Natural killer cell treated with Interleukin-12 subunit alpha and Interleukin-12 subunit beta and Interleukin-15 and Interleukin-18, amount 100 ng/mL, for 72 hours (primary cell): Measurements from ENCODE around the gene STEAP4. TPM values are rescaled to one million over a fixed set of nuclear protein-coding genes. Genes with fewer than 3 reads are reported as not detected.

Source experiments
- ATAC-seq, 2 donors: fragments of 150-1000 bp; cut with Tn5 transposase in 1 of 2; sonication (Bioruptor Pico), chemical (Tn5 transposase) in 1 of 2; 2 replicates each; pipeline ENCODE4 v1.10.0; 2021
- DNase-seq: peaks from one replicate; pipeline ENCODE4 v3.0.0; 2022; ENCODE audit warnings: low spot score
- H3K27ac Mint-ChIP-seq, 2 donors: 1 replicate in 1 of 2; 2 replicates in 1 of 2; pipeline ENCODE4 v1.8.0; 2022; ENCODE audit warnings: mixed read lengths in 2 of 2, mild to moderate bottlenecking in 1 of 2, moderate library complexity in 1 of 2
- H3K27me3 Mint-ChIP-seq, 2 donors: 1 replicate in 1 of 2; 2 replicates in 1 of 2; pipeline ENCODE4 v1.8.0; 2022; ENCODE audit warnings: mixed read lengths in 2 of 2
- H3K36me3 Mint-ChIP-seq: one replicate; pipeline ENCODE4 v1.8.0; 2022; ENCODE audit warnings: mixed read lengths
- H3K4me1 Mint-ChIP-seq, 2 donors: 1 replicate in 1 of 2; 2 replicates in 1 of 2; pipeline ENCODE4 v1.8.0; 2022; ENCODE audit warnings: low read depth in 2 of 2, mixed read lengths in 2 of 2, mild to moderate bottlenecking in 1 of 2
- H3K4me3 Mint-ChIP-seq: one replicate; pipeline ENCODE4 v1.8.0; 2022; ENCODE audit warnings: mixed read lengths
- H3K9me3 Mint-ChIP-seq: 2 replicates; pipeline ENCODE4 v1.8.0; 2022; ENCODE audit warnings: mixed read lengths
- total RNA-seq, 2 donors: library from RNA; stranded (reverse); gene quantifications; one replicate each; pipeline ENCODE4 v1.2.3, GENCODE V29; 2022

The STEAP4 gene
- total RNA-seq, 2 donors from 2014 or later: not detected

DNA sequence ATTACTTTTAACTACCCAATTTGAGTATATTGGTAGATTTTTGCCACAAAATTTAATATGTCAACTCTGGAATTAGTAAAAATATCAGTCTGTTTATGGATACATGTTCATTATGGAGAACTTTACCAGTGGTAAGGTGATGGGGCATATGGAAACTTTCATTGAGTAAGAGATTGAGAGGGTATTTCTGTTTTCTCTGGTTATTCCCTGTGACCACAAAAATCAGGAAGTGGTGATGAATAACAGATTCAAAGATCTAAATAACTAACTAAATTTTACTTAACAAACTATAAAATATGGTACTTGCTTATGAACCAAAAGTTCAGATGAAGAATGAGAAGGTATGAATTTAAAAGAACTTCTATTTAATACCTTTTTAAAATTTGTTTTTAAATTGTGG lies 22.1 kb upstream of the STEAP4 start:
- Mint-ChIP-seq H3K36me3 (no peaks in the 10 kb centered on the region), H3K9me3 (no peaks in the 10 kb centered on the region), H3K27ac (no peak overlapping the region), H3K4me1 (no peaks in the 10 kb centered on the region), H3K4me3 (no peak overlapping the region), H3K27me3 (peaks cover 2% of the 10 kb centered on the region in 2 donors)
- DNase-seq (no peak), ATAC-seq (no peak)

DNA sequence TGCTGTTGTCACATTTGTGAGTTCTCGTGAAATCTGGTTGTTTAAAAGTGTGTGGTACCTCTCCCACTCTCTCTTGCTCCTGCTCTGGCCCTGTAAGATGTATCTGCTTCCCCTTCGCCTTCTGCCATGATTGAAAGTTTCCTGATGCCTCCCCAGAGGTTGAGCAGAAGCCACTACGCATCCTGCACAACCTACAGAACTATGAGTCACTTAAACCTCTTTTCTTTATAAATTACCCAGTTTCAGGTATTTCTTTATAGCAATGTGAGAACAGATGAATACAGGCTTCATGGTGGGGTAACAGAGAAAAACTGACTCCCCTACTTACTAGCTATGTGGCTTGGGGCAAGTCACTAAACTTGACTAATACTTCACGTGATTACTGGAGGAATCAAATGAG lies 18.0 kb upstream of the STEAP4 start:
- no peaks in the 10 kb centered on the region for H3K4me1 Mint-ChIP-seq
- no peak overlapping the region for H3K4me3 Mint-ChIP-seq
- H3K9me3 Mint-ChIP-seq: peaks cover 6% of the 10 kb centered on the region
- DNase-seq (no peak), ATAC-seq (no peak)
- H3K36me3 Mint-ChIP-seq: no peaks in the 10 kb centered on the region
- H3K27me3 Mint-ChIP-seq: peaks cover 11% of the 10 kb centered on the region in 2 donors
- no peak overlapping the region for H3K27ac Mint-ChIP-seq

DNA sequence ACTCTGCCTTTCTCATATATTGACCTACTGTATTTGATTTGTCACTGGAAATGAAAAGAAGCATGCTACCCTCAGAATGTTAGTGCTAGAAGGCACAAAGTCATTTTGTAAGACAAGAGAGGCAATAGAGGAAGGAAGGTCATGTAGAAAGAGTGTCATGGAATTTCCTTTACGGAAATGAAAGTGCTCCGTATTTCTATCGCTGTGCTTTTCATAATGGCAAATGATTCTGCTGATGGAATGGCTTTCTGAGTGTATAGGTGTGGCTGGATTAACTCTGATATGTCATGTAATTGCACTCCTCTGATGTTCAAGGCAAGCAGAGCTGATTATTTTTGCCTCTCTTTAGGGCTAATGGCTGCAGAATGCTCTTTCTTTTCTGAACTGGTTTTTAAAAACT lies 15.5 kb upstream of the STEAP4 start:
- H3K36me3 Mint-ChIP-seq: no peaks in the 10 kb centered on the region
- no peak for DNase-seq
- no peaks in the 10 kb centered on the region for H3K4me1 Mint-ChIP-seq
- H3K27me3 Mint-ChIP-seq: peaks cover 11% of the 10 kb centered on the region in 2 donors
- H3K9me3 Mint-ChIP-seq: peaks cover 6% of the 10 kb centered on the region
- no peak overlapping the region for H3K4me3 Mint-ChIP-seq
- no peak overlapping the region for H3K27ac Mint-ChIP-seq
- ATAC-seq: no peak

DNA sequence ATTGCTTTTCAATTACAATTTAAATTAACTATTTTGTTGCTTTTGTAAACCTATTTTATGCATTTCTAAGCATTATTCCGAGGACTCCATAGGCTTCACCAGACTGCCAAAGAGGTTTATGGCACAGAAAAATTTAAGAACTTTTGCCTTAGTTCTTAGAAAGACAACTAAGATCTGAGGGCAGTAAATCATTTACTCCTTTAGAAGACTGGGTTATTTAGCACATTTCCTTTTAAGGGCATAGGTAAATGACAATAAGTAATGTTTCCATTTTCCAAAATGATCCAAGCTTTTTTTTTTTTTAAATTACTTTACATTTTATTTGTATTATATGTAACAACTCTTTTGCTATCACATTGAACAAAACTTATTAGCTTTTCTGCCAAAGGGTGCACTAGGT lies 15.0 kb upstream of the STEAP4 start:
- H3K27me3 Mint-ChIP-seq: peaks cover 9 to 11% of the 10 kb centered on the region in 2 donors
- DNase-seq: no peak
- ATAC-seq: no peak
- H3K27ac Mint-ChIP-seq: no peak overlapping the region
- H3K4me1 Mint-ChIP-seq: no peaks in the 10 kb centered on the region
- H3K36me3 Mint-ChIP-seq: no peaks in the 10 kb centered on the region
- H3K4me3 Mint-ChIP-seq: no peak overlapping the region
- peaks cover 6% of the 10 kb centered on the region for H3K9me3 Mint-ChIP-seq

DNA sequence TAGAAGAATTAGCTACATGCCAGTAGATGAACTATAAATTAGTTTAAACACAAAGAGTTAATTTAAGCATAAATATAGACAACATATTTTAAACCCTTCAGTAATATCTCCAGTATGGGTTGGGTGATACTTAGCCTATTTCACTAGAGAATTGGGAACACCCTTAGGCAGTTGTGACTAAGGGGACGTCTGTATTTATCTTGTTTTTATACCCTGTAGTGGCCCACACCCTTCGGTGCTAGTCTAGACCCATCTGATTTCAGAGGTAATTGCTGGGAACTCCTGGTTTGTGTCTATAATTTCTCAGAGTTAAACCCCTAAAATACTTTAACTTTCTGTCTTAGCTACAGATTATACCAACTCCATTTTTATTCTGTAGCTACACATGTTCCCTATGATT lies 11.5 kb upstream of the STEAP4 start:
- Mint-ChIP-seq H3K27me3 (peaks cover 6 to 15% of the 10 kb centered on the region in 2 donors), H3K4me1 (no peaks in the 10 kb centered on the region), H3K9me3 (peaks cover 1% of the 10 kb centered on the region), H3K36me3 (no peaks in the 10 kb centered on the region), H3K4me3 (no peak overlapping the region), H3K27ac (no peak overlapping the region)
- ATAC-seq: no peak
- no peak for DNase-seq

DNA sequence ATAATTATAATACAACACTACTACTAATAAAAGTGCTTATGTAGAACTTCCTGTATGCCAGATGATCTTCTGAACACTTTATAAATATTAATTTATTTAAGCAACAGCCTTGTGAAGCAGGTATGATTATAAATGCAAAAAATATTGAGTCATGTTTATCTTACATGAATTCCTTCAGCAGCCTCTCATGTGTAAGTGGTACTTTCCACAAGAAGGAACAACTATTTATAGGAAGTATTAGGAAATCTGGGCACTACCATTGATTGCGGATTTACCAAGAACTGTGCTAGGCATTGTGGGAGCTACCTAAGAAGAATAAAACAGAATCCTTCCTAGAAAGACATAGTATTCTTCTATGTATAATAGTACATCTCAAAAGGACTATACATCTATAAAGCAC lies 10.7 kb upstream of the STEAP4 start:
- peaks cover 4 to 13% of the 10 kb centered on the region in 2 donors for H3K27me3 Mint-ChIP-seq
- DNase-seq (no peak), ATAC-seq (no peak)
- H3K4me1 Mint-ChIP-seq: no peaks in the 10 kb centered on the region
- H3K9me3 Mint-ChIP-seq: no peaks in the 10 kb centered on the region
- no peaks in the 10 kb centered on the region for H3K36me3 Mint-ChIP-seq
- H3K4me3 Mint-ChIP-seq: no peak overlapping the region
- no peak overlapping the region for H3K27ac Mint-ChIP-seq

DNA sequence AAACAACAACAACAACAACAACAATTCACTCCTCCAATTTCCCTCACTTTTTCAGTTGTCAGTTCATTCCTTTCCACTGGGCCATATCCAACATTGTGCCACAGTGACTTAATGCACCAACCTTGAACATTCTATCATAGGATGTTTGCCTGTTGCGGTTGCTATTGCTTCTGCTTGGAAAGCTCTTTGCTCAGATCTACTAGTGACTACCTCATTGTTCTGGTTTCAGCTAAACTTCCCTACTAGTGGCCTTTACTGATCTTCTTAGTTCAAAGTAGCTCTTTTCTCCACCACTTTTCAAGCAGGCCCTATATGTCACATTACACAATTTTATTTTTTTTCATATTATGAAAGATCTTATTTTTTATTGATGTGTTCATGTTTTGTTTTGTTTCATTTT lies 9.8 kb upstream of the STEAP4 start:
- Mint-ChIP-seq H3K27me3 (peaks cover 4 to 13% of the 10 kb centered on the region in 2 donors), H3K9me3 (no peaks in the 10 kb centered on the region), H3K36me3 (no peaks in the 10 kb centered on the region), H3K27ac (no peak overlapping the region), H3K4me3 (no peak overlapping the region), H3K4me1 (no peaks in the 10 kb centered on the region)
- DNase-seq (no peak), ATAC-seq (no peak)

DNA sequence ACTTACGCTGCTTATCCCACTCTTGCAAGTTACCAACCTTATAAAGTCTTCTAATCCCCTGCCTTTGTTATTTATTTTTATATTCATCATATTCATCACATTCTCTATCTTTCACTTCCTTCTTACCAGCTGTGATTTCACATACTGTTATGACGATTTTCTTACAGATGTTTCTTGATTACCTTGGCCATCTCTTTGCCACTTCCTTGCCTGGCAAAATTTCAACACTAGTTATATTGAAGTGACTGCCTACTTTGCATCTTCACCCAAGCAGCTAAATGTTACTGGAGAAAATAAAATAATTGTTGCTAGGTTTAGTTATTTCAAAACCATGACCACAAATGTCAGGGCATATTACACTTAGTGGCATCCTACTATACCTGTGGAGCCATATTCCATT lies 8.8 kb upstream of the STEAP4 start:
- Mint-ChIP-seq H3K27me3 (peaks cover 5 to 13% of the 10 kb centered on the region in 2 donors), H3K4me1 (no peaks in the 10 kb centered on the region), H3K9me3 (no peaks in the 10 kb centered on the region), H3K4me3 (no peak overlapping the region), H3K27ac (no peak overlapping the region), H3K36me3 (no peaks in the 10 kb centered on the region)
- DNase-seq: no peak
- no peak for ATAC-seq

DNA sequence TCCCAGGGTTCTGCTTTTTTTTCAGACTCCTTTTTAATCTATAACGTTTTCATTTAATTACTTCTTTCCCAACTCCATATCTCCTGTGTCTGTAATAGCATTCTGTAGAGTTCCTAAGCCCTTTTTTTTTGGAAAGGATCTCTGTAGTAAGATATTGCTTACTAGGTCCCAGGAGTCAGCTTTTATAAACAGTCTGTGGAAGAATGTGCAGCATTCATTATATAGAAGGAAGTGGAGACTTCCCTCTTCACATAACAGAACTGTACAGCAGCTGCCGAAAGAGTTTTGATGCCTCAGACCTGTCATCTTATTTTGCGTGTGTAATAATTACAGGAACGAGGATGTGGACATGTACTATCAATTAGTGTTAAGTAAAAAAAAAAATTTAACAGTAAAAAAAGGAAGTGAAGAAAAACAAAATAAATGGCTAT lies 7.4 kb upstream of the STEAP4 start:
- Mint-ChIP-seq H3K4me1 (no peaks in the 10 kb centered on the region), H3K4me3 (no peak overlapping the region), H3K27me3 (peaks cover 5 to 13% of the 10 kb centered on the region in 2 donors), H3K27ac (no peak overlapping the region), H3K9me3 (no peaks in the 10 kb centered on the region), H3K36me3 (no peaks in the 10 kb centered on the region)
- no peak for DNase-seq
- ATAC-seq: no peak

DNA sequence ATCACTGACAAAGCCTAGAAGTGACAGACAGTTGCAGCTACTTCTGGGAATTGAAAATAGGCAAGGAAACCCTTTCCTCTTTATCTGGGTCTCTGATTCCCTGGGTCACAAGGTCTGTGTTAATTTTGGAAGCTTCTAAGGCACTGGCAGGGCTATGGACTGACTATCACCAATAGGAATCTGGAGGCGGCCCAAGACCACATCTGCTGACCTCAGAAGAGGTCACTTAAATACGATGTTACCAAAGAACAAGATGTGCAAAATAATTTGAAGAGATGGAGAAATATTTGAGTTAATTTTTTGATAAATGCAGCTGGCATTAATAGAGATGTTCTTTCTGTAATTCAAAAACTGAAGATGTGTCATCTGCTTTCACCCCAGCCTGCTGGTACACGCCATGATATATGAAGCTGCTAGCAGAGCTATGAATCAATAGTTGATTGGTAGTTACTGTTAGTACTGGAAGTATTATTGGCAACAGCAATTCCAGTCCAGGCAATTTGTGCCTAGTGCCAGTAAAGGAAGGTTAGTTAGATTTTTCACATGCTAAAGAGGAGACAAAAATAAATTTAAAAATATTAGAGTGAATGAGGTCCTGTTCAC lies 5.5 kb upstream of the STEAP4 start:
- no peaks in the 10 kb centered on the region for H3K36me3 Mint-ChIP-seq
- no peaks in the 10 kb centered on the region for H3K9me3 Mint-ChIP-seq
- peaks cover 5 to 21% of the 10 kb centered on the region in 2 donors for H3K27me3 Mint-ChIP-seq
- H3K27ac Mint-ChIP-seq: no peak overlapping the region
- no peak for ATAC-seq
- H3K4me1 Mint-ChIP-seq: no peaks in the 10 kb centered on the region
- no peak for DNase-seq
- H3K4me3 Mint-ChIP-seq: no peak overlapping the region

DNA sequence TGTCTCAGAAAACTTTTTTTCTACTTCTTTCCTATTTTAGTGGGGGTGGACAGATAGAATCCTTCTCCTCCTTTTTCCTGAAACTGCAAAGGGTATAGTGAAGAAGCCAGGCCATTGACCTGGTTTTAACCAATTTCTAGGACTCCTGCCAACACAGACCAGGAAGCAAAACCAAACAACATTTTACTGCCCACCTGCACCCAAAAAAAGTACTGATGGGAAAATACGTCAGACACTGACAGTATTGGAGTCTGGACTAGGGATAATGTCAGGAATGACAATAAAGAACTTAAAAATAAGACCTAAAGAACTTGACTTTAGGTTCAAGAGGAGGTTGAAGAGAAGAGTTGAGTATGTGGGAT lies 5.0 kb upstream of the STEAP4 start:
- peaks cover 6 to 22% of the 10 kb centered on the region in 2 donors for H3K27me3 Mint-ChIP-seq
- DNase-seq (no peak), ATAC-seq (no peak)
- no peak overlapping the region for H3K27ac Mint-ChIP-seq
- H3K36me3 Mint-ChIP-seq: no peaks in the 10 kb centered on the region
- H3K9me3 Mint-ChIP-seq: no peaks in the 10 kb centered on the region
- H3K4me3 Mint-ChIP-seq: no peak overlapping the region
- H3K4me1 Mint-ChIP-seq: peaks cover 1 to 2% of the 10 kb centered on the region in 2 donors

DNA sequence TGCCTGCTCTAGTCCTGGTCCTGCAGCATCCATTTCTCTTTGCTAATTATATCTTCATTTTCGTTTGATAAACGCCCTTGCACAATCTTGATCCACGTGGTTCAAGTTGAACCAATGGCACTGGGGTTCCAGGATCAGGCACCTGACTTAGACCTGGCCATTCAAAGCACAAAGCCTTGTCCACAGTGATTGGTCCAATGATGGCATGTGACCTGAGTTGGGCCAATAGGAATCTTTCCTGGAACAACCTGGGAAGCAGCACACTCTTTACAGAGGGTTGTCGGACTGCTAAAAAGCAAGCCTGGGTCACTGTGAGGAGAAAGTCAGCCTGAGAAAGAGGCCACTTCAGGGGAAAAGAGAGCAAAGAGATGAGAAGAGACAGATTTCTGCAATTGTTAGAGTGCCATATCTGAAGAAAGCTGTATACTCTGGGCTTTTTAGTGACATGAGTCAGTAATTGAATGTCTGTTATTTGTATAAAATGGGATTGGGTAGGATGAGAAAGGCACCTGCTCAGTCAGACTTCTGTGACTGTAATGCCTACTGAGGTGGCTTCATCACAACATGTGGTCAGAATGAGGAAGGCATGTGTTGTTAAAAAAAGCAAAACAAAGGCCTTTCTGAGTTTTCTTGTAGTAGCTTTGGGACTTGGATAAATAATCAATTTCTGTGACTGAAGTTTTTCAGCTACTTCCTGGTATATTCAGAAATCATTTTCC lies 4.4 kb upstream of the STEAP4 start:
- no peak overlapping the region for H3K27ac Mint-ChIP-seq
- DNase-seq (no peak), ATAC-seq (no peak)
- H3K4me1 Mint-ChIP-seq: peaks cover 4 to 6% of the 10 kb centered on the region in 2 donors
- H3K4me3 Mint-ChIP-seq: no peak overlapping the region
- peaks cover 8 to 17% of the 10 kb centered on the region in 2 donors for H3K27me3 Mint-ChIP-seq
- no peaks in the 10 kb centered on the region for H3K36me3 Mint-ChIP-seq
- H3K9me3 Mint-ChIP-seq: no peaks in the 10 kb centered on the region

DNA sequence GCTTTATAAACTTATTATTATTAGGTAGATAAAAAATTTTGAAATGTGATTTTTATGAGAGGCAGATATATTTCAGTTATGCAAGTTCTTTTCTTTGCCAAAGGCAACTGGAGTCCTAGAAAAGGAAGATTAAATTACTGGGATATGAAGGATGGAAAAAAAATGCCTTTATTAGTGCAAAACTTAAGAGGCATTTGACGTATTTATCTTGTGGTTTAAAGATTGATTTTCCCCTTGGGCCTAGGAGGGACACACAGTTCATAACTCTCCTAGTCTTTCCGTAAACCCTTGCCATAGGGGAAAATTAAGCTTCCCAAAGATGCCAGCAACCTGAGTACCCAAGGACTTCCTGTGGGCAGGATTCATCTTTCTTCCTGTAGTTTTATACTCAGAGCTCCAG lies 3.1 kb upstream of the STEAP4 start:
- H3K27ac Mint-ChIP-seq: no peak overlapping the region
- no peaks in the 10 kb centered on the region for H3K36me3 Mint-ChIP-seq
- DNase-seq (no peak), ATAC-seq (no peak)
- H3K27me3 Mint-ChIP-seq: peaks cover 10 to 16% of the 10 kb centered on the region in 2 donors
- peaks cover 4 to 6% of the 10 kb centered on the region in 2 donors for H3K4me1 Mint-ChIP-seq
- no peak overlapping the region for H3K4me3 Mint-ChIP-seq
- H3K9me3 Mint-ChIP-seq: no peaks in the 10 kb centered on the region

DNA sequence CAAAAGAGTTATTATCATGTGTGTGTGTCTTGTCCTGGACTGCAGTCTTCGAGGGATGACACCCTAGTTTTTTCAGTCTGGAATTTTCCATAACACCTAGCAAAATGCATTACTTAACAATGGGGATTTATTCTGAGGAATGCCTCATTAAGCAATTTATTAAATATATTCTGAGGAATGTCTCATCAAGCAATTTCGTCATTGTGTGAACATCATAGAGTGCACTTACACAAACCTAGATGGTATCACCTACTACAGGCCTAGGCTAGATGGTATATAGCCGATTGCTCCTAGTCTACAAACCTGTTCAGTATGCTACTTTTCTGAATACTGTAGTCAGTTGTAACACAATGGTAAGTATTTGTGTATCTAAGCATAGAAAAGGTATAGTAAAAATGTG lies 1.1 kb upstream of the STEAP4 start:
- no peak for DNase-seq
- Mint-ChIP-seq H3K9me3 (no peaks in the 10 kb centered on the region), H3K36me3 (no peaks in the 10 kb centered on the region), H3K27me3 (peaks cover 12 to 16% of the 10 kb centered on the region in 2 donors), H3K27ac (no peak overlapping the region), H3K4me1 (peaks cover 4 to 6% of the 10 kb centered on the region in 2 donors), H3K4me3 (no peak overlapping the region)
- no peak for ATAC-seq

DNA sequence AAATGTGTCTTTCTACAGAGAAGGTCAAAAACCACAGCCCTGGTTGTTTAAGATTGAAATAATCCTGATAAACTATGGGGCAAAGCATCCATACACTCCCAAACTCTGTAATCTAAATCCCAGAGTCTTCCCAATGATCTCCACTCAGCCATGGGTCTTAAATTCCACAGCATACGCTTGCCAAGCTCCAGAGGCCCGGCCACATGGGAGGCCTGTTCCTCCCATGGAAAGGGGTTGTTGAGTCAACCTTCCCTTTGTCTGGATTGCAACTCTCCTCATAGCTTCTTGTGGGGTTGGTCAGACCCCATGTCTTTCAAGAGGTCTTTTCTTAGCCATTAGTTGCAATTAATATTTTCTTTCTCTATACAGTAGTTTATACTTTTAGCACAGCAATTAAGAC lies 718 bp upstream of the STEAP4 start:
- Mint-ChIP-seq H3K36me3 (no peaks in the 10 kb centered on the region), H3K27ac (no peak overlapping the region), H3K9me3 (no peaks in the 10 kb centered on the region), H3K4me3 (no peak overlapping the region), H3K4me1 (peaks cover 4 to 6% of the 10 kb centered on the region in 2 donors), H3K27me3 (peaks cover 12 to 16% of the 10 kb centered on the region in 2 donors)
- ATAC-seq (no peak), DNase-seq (no peak)
